Hepatocyte (in vitro differentiated cells): ENCODE results near the gene BPHL. TPM values are rescaled to one million over a fixed set of nuclear protein-coding genes. Genes with fewer than 3 reads are reported as not detected.
"Not testable (repeated sequence)": the region's sequence is repeated elsewhere in the genome, so short reads cannot be mapped to it uniquely, and the experiment has no call there.

ENCODE experiments used
- DNase-seq: peaks from one replicate; pipeline ENCODE4 v3.0.0-alpha.2; 2016; ENCODE audit warnings: low spot score
- H2AFZ ChIP-seq: fragments of 200-600 bp; sonication (generic); 2 replicates; pipeline ENCODE4 v1.6.0; 2016; ENCODE audit warnings: antibody characterized with exemption, mild to moderate bottlenecking
- H3K27ac ChIP-seq: fragments of 200-600 bp; sonication (generic); 2 replicates; pipeline ENCODE4 v1.5.1; 2016; ENCODE audit warnings: mild to moderate bottlenecking
- H3K27me3 ChIP-seq: fragments of 200-600 bp; sonication (generic); 2 replicates; pipeline ENCODE4 v1.6.1; 2016
- H3K36me3 ChIP-seq: fragments of 200-600 bp; sonication (generic); replicated peaks from 2 replicates; pipeline ENCODE4 v1.5.1; 2016; ENCODE audit warnings: low read depth; ENCODE audit not compliant: insufficient read depth
- H3K4me1 ChIP-seq: fragments of 200-600 bp; sonication (generic); 2 replicates; pipeline ENCODE4 v1.5.1; 2016; ENCODE audit warnings: mild to moderate bottlenecking, moderate library complexity; ENCODE audit not compliant: insufficient read depth
- H3K4me2 ChIP-seq: fragments of 200-600 bp; sonication (generic); 2 replicates; pipeline ENCODE4 v1.6.0; 2016
- H3K4me3 ChIP-seq: fragments of 200-600 bp; sonication (generic); 2 replicates; pipeline ENCODE4 v1.5.1; 2016; ENCODE audit warnings: mild to moderate bottlenecking
- H3K79me2 ChIP-seq: fragments of 200-600 bp; sonication (generic); 2 replicates; pipeline ENCODE4 v1.6.0; 2017; ENCODE audit warnings: mild to moderate bottlenecking
- H3K9me2 ChIP-seq: fragments of 200-600 bp; sonication (generic); replicated peaks from 2 replicates; pipeline ENCODE4 v1.6.0; 2017; ENCODE audit warnings: mild to moderate bottlenecking; ENCODE audit not compliant: insufficient read depth
- H3K9me3 ChIP-seq: fragments of 200-600 bp; sonication (generic); 2 replicates; pipeline ENCODE4 v1.5.1; 2016; ENCODE audit warnings: low read depth, mild to moderate bottlenecking
- H4K20me1 ChIP-seq: fragments of 200-600 bp; sonication (generic); 2 replicates; pipeline ENCODE4 v1.6.0; 2016; ENCODE audit warnings: mild to moderate bottlenecking; ENCODE audit not compliant: insufficient read depth, poor library complexity, severe bottlenecking
- CTCF ChIP-seq: fragments of 200-600 bp; sonication (generic); IDR thresholded peaks from 2 replicates; pipeline ENCODE4 v1.5.1; 2016; ENCODE audit warnings: antibody characterized with exemption, mild to moderate bottlenecking; ENCODE audit not compliant: poor library complexity
- EZH2 ChIP-seq: fragments of 200-600 bp; sonication (generic); IDR thresholded peaks from 2 replicates; pipeline ENCODE4 v1.6.1; 2016; ENCODE audit warnings: antibody characterized with exemption, mild to moderate bottlenecking, borderline replicate concordance
- EZH2phosphoT487 ChIP-seq: fragments of 200-600 bp; sonication (generic); IDR thresholded peaks from one replicate; pipeline ENCODE4 v1.6.1; 2018; ENCODE audit warnings: antibody characterized with exemption, mild to moderate bottlenecking, low read depth, moderate library complexity; ENCODE audit not compliant: unreplicated experiment, severe bottlenecking
- WGBS: methylation state at CpG from one replicate; pipeline ENCODE4 v1.1.6; 2016; ENCODE audit warnings: low lambda C conversion rate; ENCODE audit errors: missing lambda C conversion rate; 5-methylcytosine and 5-hydroxymethylcytosine counted together
- polyA plus RNA-seq: library from polyadenylated mRNA; unstranded; fragments of >200 nt; fragmentation: Nextera tagmentation; extraction: Ambion mirVana; gene quantifications from 2 replicates; pipeline ENCODE4 v1.2.1, GENCODE V29; 2016
- total RNA-seq: library from RNA; depleted of rRNA; stranded (reverse); fragments of >200 nt; gene quantifications from 2 replicates; pipeline ENCODE4 v1.2.3, GENCODE V29; 2014

BPHL gene
- total and polyA plus RNA-seq, 2 experiments from 2014 or later = 52.0 to 77.0 TPM

DNA sequence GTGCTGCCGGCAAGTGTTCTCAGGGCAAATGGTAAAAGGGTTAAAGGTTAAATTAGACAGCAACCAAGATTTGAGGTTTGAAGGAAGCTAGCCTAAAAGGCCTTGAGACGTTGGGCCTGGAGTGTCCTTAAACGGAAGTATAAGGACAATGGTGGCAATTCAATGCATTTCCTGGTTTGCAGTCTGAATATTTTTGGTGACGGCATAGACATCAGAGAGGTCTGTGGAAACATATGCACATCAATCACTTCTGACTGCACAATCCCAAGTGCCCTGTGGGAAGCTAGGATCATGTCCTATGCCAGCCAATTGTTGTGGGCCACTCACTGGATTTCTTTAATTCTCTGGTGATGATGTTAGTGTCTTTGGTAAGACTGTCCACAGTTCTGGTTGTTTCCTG, 64.6 kb downstream of the BPHL start:
- WGBS = 72% methylated on average over 4 of the region's 4 CpGs
- TF ChIP-seq EZH2 = no peak
- TF ChIP-seq CTCF = no peak
- TF ChIP-seq EZH2phosphoT487 = no peak

GRCh38 chr6:3186974-3187382, 68.5 kb downstream of the BPHL start:
- 93% methylated on average over 3 of the region's 3 CpGs for WGBS
- H4K20me1 ChIP-seq = no peaks in the 10 kb centered on the region
- no peak for DNase-seq
- no peaks in the 10 kb centered on the region for H3K9me2 ChIP-seq
- no peak overlapping the region for H3K4me3 ChIP-seq
- H3K36me3 ChIP-seq = no peaks in the 10 kb centered on the region
- TF ChIP-seq CTCF = no peak
- no peak for TF ChIP-seq EZH2
- TF ChIP-seq EZH2phosphoT487 = no peak
- H2AFZ ChIP-seq = no peak overlapping the region
- H3K4me2 ChIP-seq = no peak overlapping the region
- H3K27me3 ChIP-seq = no peaks in the 10 kb centered on the region
- H3K9me3 ChIP-seq = no peaks in the 10 kb centered on the region
- no peaks in the 10 kb centered on the region for H3K4me1 ChIP-seq
- H3K27ac ChIP-seq = no peak overlapping the region
- H3K79me2 ChIP-seq = no peaks in the 10 kb centered on the region

More for the DNA sequence above, 64.6 kb downstream of the BPHL start:
- Histone ChIP-seq H3K4me2 (no peak overlapping the region), H4K20me1 (no peaks in the 10 kb centered on the region), H3K79me2 (no peaks in the 10 kb centered on the region), H3K4me3 (no peak overlapping the region), H3K9me3 (no peaks in the 10 kb centered on the region), H3K9me2 (no peaks in the 10 kb centered on the region), H3K36me3 (no peaks in the 10 kb centered on the region), H2AFZ (no peak overlapping the region), H3K4me1 (no peaks in the 10 kb centered on the region), H3K27me3 (no peaks in the 10 kb centered on the region), H3K27ac (no peak overlapping the region)
- DNase-seq = no peak

GRCh38 chr6:3188262-3188661, 69.8 kb downstream of the BPHL start:
- Histone ChIP-seq H3K36me3 (no peaks in the 10 kb centered on the region), H3K27me3 (no peaks in the 10 kb centered on the region), H3K79me2 (no peaks in the 10 kb centered on the region), H3K4me2 (no peak overlapping the region), H3K4me1 (no peaks in the 10 kb centered on the region), H3K9me3 (no peaks in the 10 kb centered on the region), H4K20me1 (no peaks in the 10 kb centered on the region), H2AFZ (no peak overlapping the region), H3K9me2 (no peaks in the 10 kb centered on the region), H3K4me3 (no peak overlapping the region), H3K27ac (no peak overlapping the region)
- DNase-seq = no peak
- 97% methylated on average over 7 of the region's 7 CpGs for WGBS
- no peak for TF ChIP-seq CTCF
- no peak for TF ChIP-seq EZH2

GRCh38 chr6:3189192-3189591, 70.7 kb downstream of the BPHL start:
- not testable (repeated sequence) for H3K9me2 ChIP-seq, H3K27me3 ChIP-seq, H3K27ac ChIP-seq, H3K4me2 ChIP-seq, DNase-seq, H4K20me1 ChIP-seq, H3K79me2 ChIP-seq, H2AFZ ChIP-seq, H3K36me3 ChIP-seq, H3K9me3 ChIP-seq, H3K4me3 ChIP-seq, H3K4me1 ChIP-seq
- WGBS = 92% methylated on average over 10 of the region's 10 CpGs
